Endothelial cell of umbilical vein (primary cell): ENCODE data around the gene COL1A1. TPM values are rescaled to one million over a fixed set of nuclear protein-coding genes. Genes with fewer than 3 reads are reported as not detected.

Source experiments
- BruUV-seq: library from RNA; stranded (reverse); fragments of 400-500 nt; replicated peaks from 2 replicates; lab custom pipeline; 2021; lab: Mats Ljungman, UMichigan
- CTCF ChIA-PET: fragments of 300-600, 350-600 bp; sonication (Branson Sonifier 250); formaldehyde crosslinking; loops from one replicate; lab custom pipeline; 2021; ENCODE audit warnings: antibody characterized with exemption, inconsistent platforms; lab: Charles Lee
- POLR2A ChIA-PET: fragments of 300-600, 350-600 bp; sonication (Branson Sonifier 250); formaldehyde crosslinking; loops from one replicate; lab custom pipeline; 2021; ENCODE audit warnings: antibody characterized with exemption, inconsistent platforms; lab: Charles Lee
- DNase-seq: peaks from one replicate; pipeline ENCODE4 v3.0.0-alpha.2; 2011; ENCODE audit warnings: low read depth, low spot score
- FAIRE-seq: peaks from 2 replicates; lab custom pipeline; 2011; peaks lifted over from hg19 to GRCh38; lab: Jason Lieb, UNC
- H2AFZ ChIP-seq: 2 replicates; pipeline ENCODE4 v1.6.0; 2012; ENCODE audit warnings: low read depth, low read length, control low read depth, inconsistent platforms
- H3K27ac ChIP-seq: 2 replicates; pipeline ENCODE4 v1.5.1; 2011; ENCODE audit warnings: low read depth, mild to moderate bottlenecking, control low read depth, low read length, moderate library complexity; ENCODE audit not compliant: insufficient read depth
- H3K27me3 ChIP-seq, 2 experiments: 2 replicates each; pipeline versions ENCODE4 v1.6.0 to v1.6.1; 2011; ENCODE audit warnings: low read length in 2 of 2, mixed read lengths in 1 of 2; ENCODE audit not compliant: control insufficient read depth in 2 of 2, insufficient read depth in 2 of 2
- H3K36me3 ChIP-seq, 2 experiments: 2 replicates in 1 of 2; 3 replicates in 1 of 2; pipeline ENCODE4 v1.5.1; 2011; ENCODE audit warnings: low read length in 2 of 2, mild to moderate bottlenecking in 1 of 2, moderate library complexity in 1 of 2; ENCODE audit not compliant: control insufficient read depth in 2 of 2, insufficient read depth in 2 of 2; ENCODE audit errors: extremely low read depth in 1 of 2
- H3K4me1 ChIP-seq: 3 replicates; pipeline ENCODE4 v1.5.1; 2011; ENCODE audit warnings: mild to moderate bottlenecking, low read length; ENCODE audit not compliant: control insufficient read depth, insufficient read depth; ENCODE audit errors: extremely low read depth
- H3K4me2 ChIP-seq: 2 replicates; pipeline ENCODE4 v1.6.1; 2011; ENCODE audit warnings: low read length, control low read depth, mixed read lengths; ENCODE audit not compliant: insufficient read depth
- H3K4me3 ChIP-seq, 3 experiments: fragments of 200-600 bp in 1 of 3; sonication (generic), shearing (Covaris generic) in 1 of 3; replicated peaks in 1 of 3; 2 replicates each; pipeline ENCODE4 v1.5.1; 2011 to 2016; ENCODE audit warnings: control low read depth in 3 of 3, low read length in 3 of 3, mild to moderate bottlenecking in 2 of 3, inconsistent platforms in 1 of 3, low read depth in 1 of 3, moderate library complexity in 1 of 3; ENCODE audit not compliant: insufficient read depth in 1 of 3
- H3K79me2 ChIP-seq: 2 replicates; pipeline ENCODE4 v1.6.0; 2012; ENCODE audit warnings: low read length, inconsistent platforms; ENCODE audit not compliant: control insufficient read depth, insufficient read depth
- H3K9ac ChIP-seq: replicated peaks from 2 replicates; pipeline ENCODE3; 2011; ENCODE audit warnings: low read length, control low read depth; ENCODE audit not compliant: insufficient read depth; ENCODE audit errors: extremely low read depth
- H3K9me1 ChIP-seq: replicated peaks from 3 replicates; pipeline ENCODE4 v1.6.0; 2011; ENCODE audit warnings: mild to moderate bottlenecking, low read length; ENCODE audit not compliant: control insufficient read depth, insufficient read depth; ENCODE audit errors: extremely low read depth
- H3K9me3 ChIP-seq: replicated peaks from 2 replicates; pipeline ENCODE4 v1.5.1; 2012; ENCODE audit warnings: low read length, inconsistent platforms; ENCODE audit not compliant: control insufficient read depth, insufficient read depth
- H4K20me1 ChIP-seq: replicated peaks from 2 replicates; pipeline ENCODE3; 2011; ENCODE audit warnings: mild to moderate bottlenecking, low read length; ENCODE audit not compliant: control insufficient read depth, insufficient read depth; ENCODE audit errors: extremely low read depth
- EZH2 ChIP-seq: IDR thresholded peaks from 2 replicates; pipeline ENCODE4 v1.6.1; 2012; ENCODE audit warnings: borderline replicate concordance, low read depth, mild to moderate bottlenecking, moderate library complexity, low read length, inconsistent platforms; ENCODE audit not compliant: severe bottlenecking
- FOS ChIP-seq: IDR thresholded peaks from 2 replicates; pipeline ENCODE4 v1.6.1; 2011; ENCODE audit warnings: mild to moderate bottlenecking, low read length, moderate library complexity, borderline replicate concordance; ENCODE audit not compliant: insufficient read depth
- JUN ChIP-seq: IDR thresholded peaks from 2 replicates; pipeline ENCODE4 v1.6.1; 2011; ENCODE audit warnings: borderline replicate concordance, low read depth; ENCODE audit not compliant: insufficient read length, insufficient read depth
- MYC ChIP-seq: IDR thresholded peaks from one replicate; pipeline ENCODE4 v1.6.1; 2011; ENCODE audit warnings: mild to moderate bottlenecking, low read depth, low read length
- POLR2A ChIP-seq: IDR thresholded peaks from 2 replicates; pipeline ENCODE4 v1.6.1; 2012; ENCODE audit warnings: low read depth, mild to moderate bottlenecking, control low read depth, low read length
- POLR2AphosphoS5 ChIP-seq: IDR thresholded peaks from 2 replicates; pipeline ENCODE4 v1.6.1; 2012; ENCODE audit warnings: low read depth, mild to moderate bottlenecking, control low read depth, low read length, moderate library complexity; ENCODE audit not compliant: insufficient read depth
- dilution Hi-C: fragments of 300-500 bp; cut with MboI; formaldehyde crosslinking; loops from one replicate; pipeline ENCODE4 v1.15.0; 2019; ENCODE audit warnings: low sequenced_read_pairs; ENCODE audit not compliant: extremely low pct_ligation_motif_present
- intact Hi-C: fragments of 100-400 bp; cut with micrococcal nuclease; formaldehyde crosslinking; loops from one replicate; pipeline ENCODE4 v1.10.0; 2022
- polyA plus RNA-seq, 4 experiments: library from polyadenylated mRNA; depleted of rRNA in 3 of 4; stranded (reverse) in 3 of 4; unstranded in 1 of 4; fragments of >200 nt; gene quantifications; 2 replicates each; pipeline versions ENCODE4 v1.2.1 to v1.2.3, GENCODE V29; 2011 to 2012; ENCODE audit warnings: missing spikeins in 1 of 4
- total RNA-seq: library from RNA; stranded (reverse); gene quantifications from 2 replicates; pipeline ENCODE4 v1.2.3, GENCODE V29; 2021
- TF ChIP-seq, protein P1 (sequence below), 2 donors: IDR thresholded peaks; 1 replicate in 1 of 2; 2 replicates in 1 of 2; pipeline ENCODE4 v1.5.1; 2011; ENCODE audit warnings: low read length in 2 of 2, mild to moderate bottlenecking in 2 of 2, moderate library complexity in 2 of 2, control low read depth in 1 of 2, inconsistent platforms in 1 of 2, low read depth in 1 of 2; ENCODE audit not compliant: insufficient read depth in 1 of 2; ENCODE audit errors: extremely low read depth in 1 of 2
- TF ChIP-seq, protein P2 (sequence below): IDR thresholded peaks from 2 replicates; pipeline ENCODE4 v1.6.1; 2011; ENCODE audit not compliant: insufficient read depth, insufficient read length

The COL1A1 gene
- total and polyA plus RNA-seq, 2 donors (not counting 3 experiments of a cell fraction or from before 2014, with no cell fraction given) = 0.07 TPM

DNA sequence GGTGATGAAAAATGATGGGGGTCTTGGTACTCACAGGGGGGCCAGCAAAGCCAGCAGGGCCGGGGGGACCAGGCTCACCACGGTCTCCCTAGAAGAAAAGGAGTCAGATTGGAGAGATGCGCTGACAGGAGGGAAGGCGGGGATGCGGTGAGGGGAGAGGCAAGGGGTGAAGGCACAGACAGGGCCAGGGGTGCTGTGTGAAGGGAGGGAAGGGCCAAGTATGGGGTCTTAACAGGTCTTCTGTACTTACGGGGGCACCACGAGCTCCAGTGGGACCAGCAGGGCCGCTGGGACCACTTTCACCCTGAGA lies 11.2 kb downstream of the COL1A1 start:
- intact Hi-C loops (no loop called here), dilution Hi-C loops (no loop called here)
- H3K4me1 ChIP-seq = no peaks in the 10 kb centered on the region
- H3K9me1 ChIP-seq = no peaks in the 10 kb centered on the region
- no peak for TF ChIP-seq EZH2
- no peak for TF ChIP-seq JUN
- TF ChIP-seq POLR2A = no peak
- no peak for TF ChIP-seq FOS
- TF ChIP-seq POLR2AphosphoS5 = no peak
- TF ChIP-seq MYC = no peak
- TF ChIP-seq, protein P1, sequence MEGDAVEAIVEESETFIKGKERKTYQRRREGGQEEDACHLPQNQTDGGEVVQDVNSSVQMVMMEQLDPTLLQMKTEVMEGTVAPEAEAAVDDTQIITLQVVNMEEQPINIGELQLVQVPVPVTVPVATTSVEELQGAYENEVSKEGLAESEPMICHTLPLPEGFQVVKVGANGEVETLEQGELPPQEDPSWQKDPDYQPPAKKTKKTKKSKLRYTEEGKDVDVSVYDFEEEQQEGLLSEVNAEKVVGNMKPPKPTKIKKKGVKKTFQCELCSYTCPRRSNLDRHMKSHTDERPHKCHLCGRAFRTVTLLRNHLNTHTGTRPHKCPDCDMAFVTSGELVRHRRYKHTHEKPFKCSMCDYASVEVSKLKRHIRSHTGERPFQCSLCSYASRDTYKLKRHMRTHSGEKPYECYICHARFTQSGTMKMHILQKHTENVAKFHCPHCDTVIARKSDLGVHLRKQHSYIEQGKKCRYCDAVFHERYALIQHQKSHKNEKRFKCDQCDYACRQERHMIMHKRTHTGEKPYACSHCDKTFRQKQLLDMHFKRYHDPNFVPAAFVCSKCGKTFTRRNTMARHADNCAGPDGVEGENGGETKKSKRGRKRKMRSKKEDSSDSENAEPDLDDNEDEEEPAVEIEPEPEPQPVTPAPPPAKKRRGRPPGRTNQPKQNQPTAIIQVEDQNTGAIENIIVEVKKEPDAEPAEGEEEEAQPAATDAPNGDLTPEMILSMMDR (IDR thresholded peaks at IDR 0.05; ENCODE audit: extremely low read depth in 1 of 2, insufficient read depth in 1 of 2, low read depth in 1 of 2, low read length in 2 of 2) = no peak
- TF ChIP-seq, protein P2, sequence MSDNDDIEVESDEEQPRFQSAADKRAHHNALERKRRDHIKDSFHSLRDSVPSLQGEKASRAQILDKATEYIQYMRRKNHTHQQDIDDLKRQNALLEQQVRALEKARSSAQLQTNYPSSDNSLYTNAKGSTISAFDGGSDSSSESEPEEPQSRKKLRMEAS = no peak
- H3K4me3 ChIP-seq = no peak overlapping the region
- BruUV-seq = no TSS peak
- H3K27me3 ChIP-seq = no peaks in the 10 kb centered on the region
- DNase-seq (no peak), FAIRE-seq (no peak)
- no peaks in the 10 kb centered on the region for H3K9me3 ChIP-seq
- H3K27ac ChIP-seq = no peak overlapping the region
- H3K79me2 ChIP-seq = no peaks in the 10 kb centered on the region
- H3K4me2 ChIP-seq = no peak overlapping the region
- POLR2A ChIA-PET = no interaction called here
- no peak overlapping the region for H3K9ac ChIP-seq
- no peaks in the 10 kb centered on the region for H4K20me1 ChIP-seq
- CTCF ChIA-PET = interaction anchor here (1.0 to 1.1 kb wide), 2 partner anchors 12 to 21 kb away, joined by 3 to 4 read pairs; no protein-coding TSS in a partner anchor
- H3K36me3 ChIP-seq = no peaks in the 10 kb centered on the region
- H2AFZ ChIP-seq = no peak overlapping the region
